PC-9 (cell line): ENCODE data around the gene S100B.

ENCODE experiments used
- EZH2 ChIP-seq: fragments of 200-600 bp; sonication (generic); IDR thresholded peaks from 2 replicates; pipeline ENCODE4 v1.8.0; 2017; ENCODE audit warnings: antibody characterized with exemption, low read depth
- TF ChIP-seq, protein P1 (sequence below): fragments of 200-600 bp; sonication (generic); conservative IDR thresholded peaks from 2 replicates; pipeline ENCODE4 v1.6.1; 2017; ENCODE audit warnings: mixed run types, antibody characterized with exemption, mild to moderate bottlenecking, moderate library complexity

DNA sequence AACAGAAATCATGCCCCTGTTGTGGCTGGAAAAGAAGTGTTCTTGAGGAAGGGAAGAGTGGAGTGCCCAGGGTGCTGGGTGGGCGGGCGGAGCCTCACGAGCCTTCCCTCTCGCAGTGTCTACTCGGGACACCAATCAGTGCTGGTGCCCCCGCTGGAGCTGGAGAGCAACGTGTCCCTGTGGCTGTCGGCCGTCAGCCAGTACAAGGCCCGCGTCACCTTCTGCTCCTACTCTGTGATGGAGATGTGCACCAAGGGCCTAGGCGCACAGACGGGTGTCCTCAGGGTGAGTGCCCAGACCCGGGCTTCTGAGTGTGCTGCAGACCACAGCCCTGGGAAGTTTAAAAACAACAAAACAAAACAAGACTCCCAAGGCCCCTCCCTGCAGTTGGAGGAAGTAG is 47.4 kb downstream of the S100B start:
- TF ChIP-seq, protein P1, sequence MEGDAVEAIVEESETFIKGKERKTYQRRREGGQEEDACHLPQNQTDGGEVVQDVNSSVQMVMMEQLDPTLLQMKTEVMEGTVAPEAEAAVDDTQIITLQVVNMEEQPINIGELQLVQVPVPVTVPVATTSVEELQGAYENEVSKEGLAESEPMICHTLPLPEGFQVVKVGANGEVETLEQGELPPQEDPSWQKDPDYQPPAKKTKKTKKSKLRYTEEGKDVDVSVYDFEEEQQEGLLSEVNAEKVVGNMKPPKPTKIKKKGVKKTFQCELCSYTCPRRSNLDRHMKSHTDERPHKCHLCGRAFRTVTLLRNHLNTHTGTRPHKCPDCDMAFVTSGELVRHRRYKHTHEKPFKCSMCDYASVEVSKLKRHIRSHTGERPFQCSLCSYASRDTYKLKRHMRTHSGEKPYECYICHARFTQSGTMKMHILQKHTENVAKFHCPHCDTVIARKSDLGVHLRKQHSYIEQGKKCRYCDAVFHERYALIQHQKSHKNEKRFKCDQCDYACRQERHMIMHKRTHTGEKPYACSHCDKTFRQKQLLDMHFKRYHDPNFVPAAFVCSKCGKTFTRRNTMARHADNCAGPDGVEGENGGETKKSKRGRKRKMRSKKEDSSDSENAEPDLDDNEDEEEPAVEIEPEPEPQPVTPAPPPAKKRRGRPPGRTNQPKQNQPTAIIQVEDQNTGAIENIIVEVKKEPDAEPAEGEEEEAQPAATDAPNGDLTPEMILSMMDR = no peak
- no peak for TF ChIP-seq EZH2
